Measurements from ENCODE around the gene HOXB3.
A peak's percentile ranks its signal among the peaks of the same experiment; 100 is the strongest.
"Not testable (repeated sequence)": the region's sequence is repeated elsewhere in the genome, so short reads cannot be mapped to it uniquely, and the experiment has no call there.

The HOXB3 gene

DNA sequence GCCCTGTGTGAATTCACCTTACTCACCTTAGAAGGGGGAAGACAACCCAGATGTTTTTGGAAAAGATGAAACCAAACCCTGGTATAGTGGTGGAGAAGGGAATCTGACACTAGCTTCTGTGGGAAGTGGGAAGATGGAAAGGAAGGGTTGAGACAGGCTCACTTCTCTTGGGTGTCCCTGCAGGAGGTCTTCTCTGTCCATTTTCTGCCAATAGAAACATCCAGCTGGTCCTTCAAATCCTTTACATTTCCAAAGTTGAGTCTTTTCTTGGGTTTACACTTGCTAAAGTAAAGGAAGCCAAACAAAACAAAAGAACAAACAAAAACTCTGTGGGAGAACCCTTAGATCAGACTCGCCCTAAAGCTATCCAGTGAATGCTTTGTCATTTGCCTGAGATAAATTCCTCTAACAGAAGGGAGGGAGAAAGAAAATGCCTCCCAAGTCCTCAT is 69.4 kb downstream of the HOXB3 start:
- no peak for DNase-seq

DNA sequence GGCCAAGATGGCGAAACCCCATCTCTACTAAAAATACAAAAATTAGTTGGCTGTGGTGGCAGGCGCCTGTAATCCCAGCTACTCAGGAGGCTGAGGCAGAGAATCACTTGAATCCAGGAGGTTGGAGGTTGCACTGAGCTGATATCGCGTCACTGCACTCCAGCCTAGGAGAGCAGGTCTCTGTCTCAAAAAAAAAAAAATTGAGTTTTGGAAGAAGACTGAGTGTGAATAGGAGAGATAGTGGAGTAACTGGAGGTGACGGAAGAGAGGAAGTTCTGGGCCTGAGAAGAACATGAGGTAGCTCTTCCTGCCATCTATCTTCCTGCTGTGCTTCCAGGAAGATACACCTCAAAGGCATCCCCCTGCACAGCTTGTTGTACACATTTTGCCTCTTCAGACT is 70.6 kb downstream of the HOXB3 start:
- no peak for DNase-seq

GRCh38 chr17:48517478-48517877 is 72.6 kb downstream of the HOXB3 start:
- DNase-seq = no peak

DNA sequence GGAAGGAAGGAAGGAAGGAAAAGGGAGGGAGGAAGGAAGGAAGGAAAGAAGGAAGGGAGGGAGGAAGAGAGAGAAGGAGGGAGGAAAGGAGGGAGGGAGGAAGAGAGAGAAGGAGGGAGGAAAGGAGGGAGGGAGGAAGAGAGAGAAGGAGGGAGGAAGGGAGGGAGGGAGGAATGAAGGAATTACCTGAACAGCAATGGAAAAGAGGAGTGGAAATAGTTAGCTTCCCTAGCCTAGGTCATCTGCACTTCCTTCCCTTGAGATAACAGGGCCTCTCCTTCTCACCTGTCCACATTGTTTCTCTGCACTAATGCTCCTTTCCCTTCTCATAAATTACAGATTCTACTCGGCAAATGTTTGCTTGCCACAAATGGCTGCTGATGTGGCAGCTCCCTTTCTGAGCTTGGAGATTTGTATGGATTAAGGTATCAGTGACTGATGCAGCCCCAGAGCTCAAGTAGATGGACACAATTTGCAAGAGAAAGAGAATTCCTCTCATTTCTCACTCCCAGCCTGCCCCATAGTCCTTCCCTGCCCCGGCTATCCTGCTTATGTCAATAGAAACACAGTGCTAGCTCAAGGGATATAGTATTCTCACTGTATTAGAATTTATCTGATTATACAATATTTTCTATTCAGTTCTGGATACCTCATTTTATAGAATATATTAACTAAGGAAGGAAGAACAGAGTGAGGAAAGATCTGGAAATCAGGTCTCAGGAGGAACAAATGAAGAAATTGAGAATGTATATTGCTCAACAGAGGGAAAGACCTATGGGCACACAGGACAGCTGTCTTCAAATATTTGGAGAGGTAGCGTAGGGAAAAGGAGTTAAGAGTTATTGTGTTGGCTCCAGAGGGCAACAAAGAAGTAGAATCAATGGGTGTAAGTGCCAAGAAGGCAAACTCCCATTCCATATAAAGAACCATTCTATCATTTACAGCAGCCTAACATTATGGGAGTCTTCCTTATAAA is 73.8 kb downstream of the HOXB3 start:
- DNase-seq = no peak

- no peak for DNase-seq
These were observed 75.6 kb downstream of the HOXB3 start for GRCh38 chr17:48514477-48514876.

GRCh38 chr17:48513666-48514455 is 76.2 kb downstream of the HOXB3 start:
- no peak for DNase-seq

- no peak for DNase-seq
These were observed 76.9 kb downstream of the HOXB3 start for GRCh38 chr17:48513097-48513496.

DNA sequence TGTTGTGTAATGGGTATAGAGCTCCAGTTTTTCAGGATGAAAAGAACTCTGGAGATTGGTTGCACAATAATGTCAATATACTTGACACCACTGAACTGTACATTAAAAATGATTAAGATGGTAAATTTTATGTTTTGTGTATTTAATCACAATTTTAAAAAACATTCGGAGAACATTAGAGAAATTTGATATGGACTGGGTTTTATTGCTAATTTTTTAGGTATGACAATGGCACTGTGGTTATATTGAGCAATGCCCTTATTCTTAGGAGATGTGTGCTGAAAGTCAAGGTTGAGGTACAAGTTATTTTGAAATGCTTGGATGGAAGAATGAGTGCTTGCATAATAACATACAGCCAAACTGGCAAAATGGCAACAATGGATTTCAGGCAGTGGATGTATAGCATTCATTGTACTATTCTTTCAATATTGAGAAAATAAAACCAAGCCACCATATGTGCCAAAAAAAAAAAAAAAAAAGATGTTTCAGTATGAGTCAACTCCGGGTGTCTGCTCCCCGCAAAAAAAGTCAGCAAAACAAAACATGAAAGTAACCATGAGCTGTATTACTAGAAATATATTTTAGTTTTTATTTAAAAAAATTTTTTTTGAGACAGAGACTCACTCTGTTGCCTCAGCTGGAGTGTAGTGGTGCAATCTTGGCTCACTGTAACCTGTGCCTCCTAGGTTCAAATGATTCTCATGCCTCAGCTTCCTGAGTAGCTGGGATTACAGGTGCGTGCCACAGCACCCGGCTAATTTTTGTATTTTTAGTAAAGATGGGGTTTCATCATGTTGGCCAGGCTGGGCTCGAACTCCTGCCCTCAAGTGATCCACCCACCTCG is 79.1 kb downstream of the HOXB3 start:
- DNase-seq = no peak

DNA sequence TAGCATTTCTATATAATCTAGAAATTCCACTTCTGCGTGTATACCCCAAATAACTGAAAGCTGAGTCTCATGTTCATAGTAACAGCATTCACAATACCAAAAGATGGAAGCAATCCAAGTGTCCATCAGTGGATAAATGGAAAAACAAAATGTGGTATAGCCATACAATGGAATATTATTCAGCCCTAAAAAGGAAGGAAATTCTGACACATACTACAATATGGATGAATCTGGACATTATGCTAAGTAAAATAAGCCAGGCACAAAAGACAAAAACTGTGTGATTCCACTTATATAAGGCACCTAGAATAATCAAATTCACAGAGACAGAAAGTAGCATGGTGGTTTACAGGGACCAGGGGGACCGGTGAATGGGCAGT is 79.7 kb downstream of the HOXB3 start:
- DNase-seq = no peak

GRCh38 chr17:48509708-48510107 is 80.3 kb downstream of the HOXB3 start:
- DNase-seq = not testable (repeated sequence)

DNA sequence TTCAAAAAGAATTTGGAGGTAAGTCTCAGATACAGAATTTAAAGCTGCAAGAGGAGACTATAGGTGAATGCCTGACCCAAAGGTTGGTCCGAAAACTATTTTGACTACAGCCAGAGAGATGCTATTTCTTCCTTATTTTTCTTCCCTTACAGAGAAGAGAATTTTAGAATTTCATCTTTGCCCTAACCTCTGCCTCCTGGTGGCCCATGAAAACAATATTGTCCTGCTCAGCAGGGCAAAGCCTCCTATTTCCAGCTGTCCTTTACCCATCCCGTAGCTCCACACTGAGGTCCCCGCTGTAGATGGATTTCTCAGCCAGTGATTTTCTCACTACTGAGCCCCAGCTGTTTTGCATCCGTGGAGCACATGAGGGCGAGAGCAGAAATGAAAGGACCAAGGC is 83.8 kb downstream of the HOXB3 start:
- DNase-seq = no peak

DNA sequence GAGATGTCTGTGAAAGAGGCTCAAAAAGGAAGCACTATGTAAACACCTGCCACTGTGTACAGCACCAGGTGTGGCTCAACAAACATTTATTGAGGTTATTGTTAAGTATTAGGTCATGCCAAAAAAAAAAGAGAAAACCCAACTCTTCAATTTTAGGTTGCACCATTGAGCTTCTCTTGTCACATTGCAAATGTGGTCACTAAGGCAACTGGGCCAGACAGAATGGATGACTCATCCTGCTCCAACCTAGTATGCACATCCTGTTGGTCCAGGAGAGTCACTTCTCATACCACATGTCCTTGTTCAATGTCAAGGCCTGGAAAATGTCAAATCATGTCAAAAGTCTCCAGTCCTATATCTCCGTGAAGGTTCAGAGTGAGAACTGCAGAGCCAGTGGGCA is 84.3 kb downstream of the HOXB3 start:
- DNase-seq = peak in 1 of 2 donors; percentile 20

DNA sequence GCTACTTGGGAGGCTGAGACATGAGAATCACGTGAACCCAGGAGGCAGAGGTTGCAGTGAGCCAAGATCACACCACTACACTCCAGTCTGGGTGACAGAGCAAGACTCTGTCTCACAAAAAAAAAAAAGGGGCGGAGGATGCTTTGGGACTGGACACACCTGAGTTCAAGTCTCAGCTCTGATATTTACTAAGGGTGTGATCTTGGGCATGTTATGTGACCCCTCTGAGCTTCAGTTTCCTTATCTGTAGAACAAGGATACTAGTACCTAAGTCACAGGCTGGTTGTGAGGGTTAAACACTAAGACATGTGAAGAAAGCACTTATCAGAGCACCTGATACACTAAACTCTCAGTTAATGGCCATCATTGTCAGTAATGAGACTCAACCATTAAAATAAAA is 85.1 kb downstream of the HOXB3 start:
- DNase-seq = no peak

- DNase-seq = no peak
These were observed 86.3 kb downstream of the HOXB3 start for GRCh38 chr17:48503747-48504146.

GRCh38 chr17:48502901-48503300 is 87.1 kb downstream of the HOXB3 start:
- DNase-seq = no peak

- no peak for DNase-seq
These were observed 87.7 kb downstream of the HOXB3 start for GRCh38 chr17:48502312-48502711.

GRCh38 chr17:48500435-48501426 is 89.3 kb downstream of the HOXB3 start:
- DNase-seq = no peak

DNA sequence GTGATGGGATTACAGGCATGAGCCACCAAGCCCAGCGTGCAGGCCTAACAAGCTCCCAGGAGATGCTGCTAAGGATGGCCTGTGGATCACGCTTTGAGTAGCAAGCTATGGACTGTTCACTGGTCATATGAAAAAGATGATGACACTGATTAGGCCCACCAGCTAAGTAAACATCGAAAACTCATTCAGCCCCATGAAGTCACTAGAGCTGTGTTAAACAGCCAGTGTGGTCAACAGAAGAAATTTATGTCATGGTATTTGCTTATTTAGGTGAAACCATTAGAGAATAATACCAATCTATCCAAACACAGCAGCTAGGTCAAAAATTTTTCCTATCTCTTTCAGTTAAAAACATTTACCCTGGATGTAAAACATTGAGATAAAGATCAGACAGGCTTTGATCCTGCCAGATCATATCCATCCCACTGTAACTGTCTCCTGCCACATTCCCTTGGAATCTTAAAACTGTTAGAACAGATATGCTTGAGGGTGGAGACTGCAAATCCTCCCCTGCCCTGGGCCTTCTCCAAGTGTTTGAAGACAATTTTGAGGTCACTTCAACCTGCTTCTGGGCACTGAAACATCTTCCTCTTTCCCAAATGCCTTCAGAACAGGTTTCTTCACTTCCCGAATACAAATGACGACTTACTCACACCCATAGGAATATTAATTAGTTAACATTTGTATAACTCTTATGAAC is 90.2 kb downstream of the HOXB3 start:
- DNase-seq = no peak

GRCh38 chr17:48499248-48499647 is 90.8 kb downstream of the HOXB3 start:
- DNase-seq = no peak
